SU-DHL-6 (cell line): ENCODE measurements around the gene TKFC.

Experiments
- EZH2phosphoT487 ChIP-seq: fragments of 200-600 bp; sonication (generic), shearing (Covaris generic); conservative IDR thresholded peaks from 2 replicates; pipeline ENCODE4 v1.6.1; 2018; ENCODE audit warnings: mild to moderate bottlenecking, antibody characterized with exemption, low read length, moderate library complexity, mixed read lengths
- TF ChIP-seq, protein P1 (sequence below): fragments of 200-600 bp; sonication (generic); IDR thresholded peaks from one replicate; pipeline ENCODE4 v1.5.1; 2017; ENCODE audit warnings: antibody characterized with exemption, mild to moderate bottlenecking, low read length, moderate library complexity; ENCODE audit not compliant: insufficient read depth, poor library complexity, severe bottlenecking

DNA sequence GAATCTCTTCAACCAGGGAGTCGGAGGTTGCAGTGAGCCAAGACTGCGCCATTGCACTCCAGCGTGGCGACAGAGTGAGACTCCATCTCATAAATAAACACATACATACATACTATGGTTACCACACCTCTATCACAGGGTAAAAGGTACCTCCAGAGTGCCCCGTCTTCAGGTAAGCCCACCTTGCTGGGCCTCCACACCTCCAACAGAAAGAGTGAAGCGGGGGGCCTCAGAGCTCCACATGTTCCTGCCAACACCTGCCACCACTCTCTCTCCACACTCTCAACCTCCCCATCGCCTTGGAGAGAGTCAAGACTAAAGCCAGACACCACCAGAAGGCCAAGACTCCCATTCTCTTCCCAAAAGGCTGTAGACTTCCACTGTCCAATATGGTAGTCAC lies 27.6 kb upstream of the TKFC start:
- TF ChIP-seq, protein P1, sequence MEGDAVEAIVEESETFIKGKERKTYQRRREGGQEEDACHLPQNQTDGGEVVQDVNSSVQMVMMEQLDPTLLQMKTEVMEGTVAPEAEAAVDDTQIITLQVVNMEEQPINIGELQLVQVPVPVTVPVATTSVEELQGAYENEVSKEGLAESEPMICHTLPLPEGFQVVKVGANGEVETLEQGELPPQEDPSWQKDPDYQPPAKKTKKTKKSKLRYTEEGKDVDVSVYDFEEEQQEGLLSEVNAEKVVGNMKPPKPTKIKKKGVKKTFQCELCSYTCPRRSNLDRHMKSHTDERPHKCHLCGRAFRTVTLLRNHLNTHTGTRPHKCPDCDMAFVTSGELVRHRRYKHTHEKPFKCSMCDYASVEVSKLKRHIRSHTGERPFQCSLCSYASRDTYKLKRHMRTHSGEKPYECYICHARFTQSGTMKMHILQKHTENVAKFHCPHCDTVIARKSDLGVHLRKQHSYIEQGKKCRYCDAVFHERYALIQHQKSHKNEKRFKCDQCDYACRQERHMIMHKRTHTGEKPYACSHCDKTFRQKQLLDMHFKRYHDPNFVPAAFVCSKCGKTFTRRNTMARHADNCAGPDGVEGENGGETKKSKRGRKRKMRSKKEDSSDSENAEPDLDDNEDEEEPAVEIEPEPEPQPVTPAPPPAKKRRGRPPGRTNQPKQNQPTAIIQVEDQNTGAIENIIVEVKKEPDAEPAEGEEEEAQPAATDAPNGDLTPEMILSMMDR = no peak
- no peak for TF ChIP-seq EZH2phosphoT487
